OCI-LY3 (cell line): ENCODE data around the gene MS4A4E.

Source experiments
- EZH2phosphoT487 ChIP-seq: fragments of 200-600 bp; shearing (Covaris generic); IDR thresholded peaks from 2 replicates; pipeline ENCODE4 v1.6.1; 2018; ENCODE audit warnings: antibody characterized with exemption, mixed run types, low read depth
- TF ChIP-seq, protein P1 (sequence below): fragments of 200-600, 300-600 bp; sonication (generic); IDR thresholded peaks from 2 replicates; pipeline ENCODE4 v1.5.1; 2014; ENCODE audit warnings: antibody characterized with exemption, low read length, low read depth

DNA sequence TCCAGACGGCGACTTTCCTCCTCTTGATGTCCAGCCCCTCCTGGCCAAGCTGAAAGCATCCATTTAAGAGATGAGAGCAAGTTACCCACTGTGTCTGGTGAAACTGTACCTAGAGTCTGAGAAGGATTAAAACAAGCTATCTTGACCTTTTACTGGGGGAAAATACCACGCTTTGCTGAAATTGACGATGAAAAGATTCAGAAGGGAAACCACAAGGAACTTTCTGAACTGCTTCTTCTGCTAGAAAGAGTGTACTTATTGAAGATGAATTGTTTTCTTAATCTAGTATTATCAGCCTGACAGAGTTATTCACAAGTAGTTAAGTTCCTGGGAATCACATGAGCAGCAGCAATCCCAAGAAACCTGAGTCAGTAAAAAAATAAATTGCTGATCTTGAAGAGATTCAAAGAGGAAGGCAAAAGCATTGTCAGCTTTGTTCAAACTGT is 47.0 kb downstream of the MS4A4E start:
- TF ChIP-seq, protein P1, sequence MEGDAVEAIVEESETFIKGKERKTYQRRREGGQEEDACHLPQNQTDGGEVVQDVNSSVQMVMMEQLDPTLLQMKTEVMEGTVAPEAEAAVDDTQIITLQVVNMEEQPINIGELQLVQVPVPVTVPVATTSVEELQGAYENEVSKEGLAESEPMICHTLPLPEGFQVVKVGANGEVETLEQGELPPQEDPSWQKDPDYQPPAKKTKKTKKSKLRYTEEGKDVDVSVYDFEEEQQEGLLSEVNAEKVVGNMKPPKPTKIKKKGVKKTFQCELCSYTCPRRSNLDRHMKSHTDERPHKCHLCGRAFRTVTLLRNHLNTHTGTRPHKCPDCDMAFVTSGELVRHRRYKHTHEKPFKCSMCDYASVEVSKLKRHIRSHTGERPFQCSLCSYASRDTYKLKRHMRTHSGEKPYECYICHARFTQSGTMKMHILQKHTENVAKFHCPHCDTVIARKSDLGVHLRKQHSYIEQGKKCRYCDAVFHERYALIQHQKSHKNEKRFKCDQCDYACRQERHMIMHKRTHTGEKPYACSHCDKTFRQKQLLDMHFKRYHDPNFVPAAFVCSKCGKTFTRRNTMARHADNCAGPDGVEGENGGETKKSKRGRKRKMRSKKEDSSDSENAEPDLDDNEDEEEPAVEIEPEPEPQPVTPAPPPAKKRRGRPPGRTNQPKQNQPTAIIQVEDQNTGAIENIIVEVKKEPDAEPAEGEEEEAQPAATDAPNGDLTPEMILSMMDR, result no peak
- TF ChIP-seq EZH2phosphoT487, result no peak
